Measurements from ENCODE around the gene POLA1.

Gene POLA1

DNA sequence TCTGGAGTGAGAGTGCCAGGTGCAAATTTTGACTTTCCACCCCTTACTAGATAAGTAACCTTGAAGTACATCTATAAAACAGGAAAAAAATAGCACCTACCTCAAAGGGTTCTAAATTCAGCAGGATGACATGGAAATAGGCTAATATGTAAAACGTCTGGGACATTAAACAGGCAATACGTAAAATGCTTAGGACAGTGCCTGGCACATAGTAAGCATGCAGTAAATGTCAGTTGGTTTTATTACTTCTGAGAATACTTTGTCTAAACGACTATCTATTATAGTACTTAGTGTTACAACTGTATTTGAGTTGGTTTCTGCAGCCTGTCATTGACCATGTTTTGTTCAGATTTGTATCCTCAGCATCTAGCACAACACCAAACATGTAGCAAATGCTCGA lies 251.3 kb downstream of the POLA1 start:
- H3K27ac ChIP-seq = no peak overlapping the region
- no peak for TF ChIP-seq ZFX (IDR thresholded peaks at IDR 0.05)
- TF ChIP-seq, protein P1, sequence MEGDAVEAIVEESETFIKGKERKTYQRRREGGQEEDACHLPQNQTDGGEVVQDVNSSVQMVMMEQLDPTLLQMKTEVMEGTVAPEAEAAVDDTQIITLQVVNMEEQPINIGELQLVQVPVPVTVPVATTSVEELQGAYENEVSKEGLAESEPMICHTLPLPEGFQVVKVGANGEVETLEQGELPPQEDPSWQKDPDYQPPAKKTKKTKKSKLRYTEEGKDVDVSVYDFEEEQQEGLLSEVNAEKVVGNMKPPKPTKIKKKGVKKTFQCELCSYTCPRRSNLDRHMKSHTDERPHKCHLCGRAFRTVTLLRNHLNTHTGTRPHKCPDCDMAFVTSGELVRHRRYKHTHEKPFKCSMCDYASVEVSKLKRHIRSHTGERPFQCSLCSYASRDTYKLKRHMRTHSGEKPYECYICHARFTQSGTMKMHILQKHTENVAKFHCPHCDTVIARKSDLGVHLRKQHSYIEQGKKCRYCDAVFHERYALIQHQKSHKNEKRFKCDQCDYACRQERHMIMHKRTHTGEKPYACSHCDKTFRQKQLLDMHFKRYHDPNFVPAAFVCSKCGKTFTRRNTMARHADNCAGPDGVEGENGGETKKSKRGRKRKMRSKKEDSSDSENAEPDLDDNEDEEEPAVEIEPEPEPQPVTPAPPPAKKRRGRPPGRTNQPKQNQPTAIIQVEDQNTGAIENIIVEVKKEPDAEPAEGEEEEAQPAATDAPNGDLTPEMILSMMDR (conservative IDR thresholded peaks at IDR 0.05) = no peak

DNA sequence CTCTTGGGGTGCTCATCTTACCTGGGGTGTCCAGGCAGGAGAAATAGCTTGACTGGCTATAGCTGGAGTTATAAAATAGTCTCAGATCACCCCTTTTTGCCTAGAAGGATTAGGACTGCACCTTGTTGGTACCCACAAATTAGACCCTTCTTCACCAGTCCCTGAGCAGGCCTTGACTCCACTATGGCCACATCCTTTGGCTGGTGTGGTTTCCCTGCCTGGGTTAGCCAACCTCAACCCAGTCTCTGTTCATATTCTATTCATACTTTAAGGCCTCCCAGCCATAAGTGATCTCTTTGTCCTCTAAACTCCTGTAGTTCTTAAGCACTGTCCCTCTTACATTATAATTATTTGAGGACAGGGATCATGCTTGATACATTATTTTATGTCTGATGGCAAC lies 252.7 kb downstream of the POLA1 start:
- no peak for TF ChIP-seq ZFX (IDR thresholded peaks at IDR 0.05)
- TF ChIP-seq, protein P1 (conservative IDR thresholded peaks at IDR 0.05) = no peak
- no peak overlapping the region for H3K27ac ChIP-seq

DNA sequence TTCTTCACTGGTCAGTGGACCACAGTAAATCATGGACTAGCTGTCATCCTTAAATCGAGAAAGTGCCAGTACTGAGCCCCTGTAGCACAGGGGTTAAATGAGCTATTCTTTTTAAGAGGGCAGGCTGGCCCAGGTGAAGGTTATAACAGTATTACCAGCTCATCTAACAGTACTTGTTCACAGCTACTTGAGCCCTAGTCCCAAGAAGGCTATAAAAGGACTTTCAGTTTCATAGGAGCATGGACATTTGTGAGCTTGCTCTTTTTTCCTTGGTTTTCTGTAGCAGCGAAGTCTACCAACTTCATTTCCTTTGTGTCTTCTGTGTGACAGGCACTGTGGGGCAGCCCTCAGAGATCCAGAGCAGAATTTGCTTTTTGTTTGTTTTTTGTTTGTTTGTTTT lies 261.0 kb downstream of the POLA1 start:
- H3K27ac ChIP-seq = no peak overlapping the region
- TF ChIP-seq, protein P1 (conservative IDR thresholded peaks at IDR 0.05) = no peak
- TF ChIP-seq ZFX (IDR thresholded peaks at IDR 0.05) = no peak

DNA sequence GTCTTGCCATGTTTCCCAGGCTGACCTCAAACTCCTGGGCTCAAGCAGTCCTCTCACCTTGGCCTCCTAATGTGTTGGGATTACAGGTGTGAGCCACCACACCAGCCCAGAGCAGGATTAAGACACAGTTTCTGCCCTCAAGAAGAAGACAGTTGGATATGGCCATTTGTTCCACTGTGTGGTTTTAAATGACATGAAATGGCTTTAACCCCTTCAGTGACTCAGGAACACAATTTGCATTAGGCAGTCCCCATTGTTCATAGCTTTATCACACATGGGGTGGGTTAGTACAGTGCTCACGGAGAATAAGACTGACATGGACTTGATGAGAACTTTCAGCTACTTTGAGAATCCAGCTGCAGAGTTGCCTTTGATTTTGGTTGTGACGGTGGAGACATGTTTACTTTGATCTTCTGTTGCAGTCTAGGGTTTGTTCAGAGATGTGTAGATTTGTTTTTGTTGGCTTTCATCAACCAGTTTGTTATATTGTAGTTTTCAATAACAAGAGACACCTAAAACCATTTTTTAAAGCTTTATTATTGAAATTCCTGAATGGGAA lies 261.7 kb downstream of the POLA1 start:
- H3K27ac ChIP-seq = no peak overlapping the region
- TF ChIP-seq ZFX (IDR thresholded peaks at IDR 0.05) = no peak
- TF ChIP-seq, protein P1 (conservative IDR thresholded peaks at IDR 0.05) = no peak

DNA sequence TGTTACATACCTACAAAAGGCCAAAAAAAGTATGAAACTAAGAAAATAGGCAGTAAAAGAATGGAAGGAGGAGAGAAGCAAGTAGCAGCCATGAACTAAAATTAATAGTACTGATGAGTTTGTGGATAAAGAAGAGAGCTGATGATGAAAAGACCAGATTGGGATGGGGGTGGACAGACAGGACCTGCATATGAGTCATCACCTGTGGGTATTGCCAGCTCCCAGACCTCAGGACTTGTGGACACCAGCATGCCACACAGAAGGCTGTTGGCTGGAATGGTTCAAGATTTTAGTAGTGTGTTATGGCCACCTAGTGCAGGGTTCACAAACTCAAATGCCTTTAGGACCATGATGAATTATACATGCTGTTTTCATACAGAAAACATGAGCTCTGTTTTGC lies 263.1 kb downstream of the POLA1 start:
- no peak for TF ChIP-seq ZFX (IDR thresholded peaks at IDR 0.05)
- TF ChIP-seq, protein P1 (conservative IDR thresholded peaks at IDR 0.05) = no peak
- H3K27ac ChIP-seq = no peak overlapping the region

DNA sequence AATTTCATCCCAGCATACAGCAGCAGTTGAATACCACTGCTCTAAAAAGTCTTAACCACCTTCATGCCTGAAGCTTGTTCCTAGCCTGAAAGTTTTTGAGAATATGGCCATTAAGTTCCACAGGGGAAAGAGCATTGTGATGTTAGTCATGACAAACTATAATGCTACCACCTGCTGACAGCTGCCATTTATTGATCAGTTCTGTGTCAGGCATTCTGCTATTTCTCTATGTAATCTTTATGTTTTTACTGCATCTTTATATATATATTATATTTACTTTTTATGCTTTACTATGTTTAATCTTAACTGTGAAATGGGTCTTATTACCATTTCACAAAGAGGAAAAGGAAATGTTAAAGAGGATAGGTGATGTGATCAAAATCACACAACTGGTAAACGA lies 268.1 kb downstream of the POLA1 start:
- no peak overlapping the region for H3K27ac ChIP-seq
- TF ChIP-seq, protein P1 (conservative IDR thresholded peaks at IDR 0.05) = no peak
- no peak for TF ChIP-seq ZFX (IDR thresholded peaks at IDR 0.05)

DNA sequence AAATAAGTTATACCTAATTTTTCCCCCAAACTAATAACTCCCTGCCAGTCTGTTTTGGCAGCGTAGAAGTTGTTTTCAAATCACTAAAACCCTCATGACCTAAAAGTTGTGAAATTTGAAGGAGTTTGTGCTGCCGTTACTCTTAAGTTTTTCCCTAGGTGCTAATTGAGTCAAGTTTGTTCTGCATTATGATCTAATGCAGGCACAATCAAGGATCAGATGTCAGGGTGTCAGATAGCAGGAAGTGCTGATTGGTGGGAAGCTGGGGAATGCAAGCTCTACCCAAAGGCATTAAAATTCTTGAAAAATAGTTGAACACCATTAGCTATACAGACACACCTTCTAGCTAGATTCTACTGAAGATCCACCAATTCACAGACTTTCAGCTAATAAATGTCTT lies 270.1 kb downstream of the POLA1 start:
- H3K27ac ChIP-seq = no peak overlapping the region
- TF ChIP-seq, protein P1 (conservative IDR thresholded peaks at IDR 0.05) = no peak
- no peak for TF ChIP-seq ZFX (IDR thresholded peaks at IDR 0.05)

Measured in C4-2B (cell line).